KG1 (cell line): ENCODE data around the gene NDUFB1.

Source experiments
- DNase-seq: peaks from one replicate; lab custom pipeline; 2025; lab: John Stamatoyannopoulos, UW

NDUFB1 gene

DNA sequence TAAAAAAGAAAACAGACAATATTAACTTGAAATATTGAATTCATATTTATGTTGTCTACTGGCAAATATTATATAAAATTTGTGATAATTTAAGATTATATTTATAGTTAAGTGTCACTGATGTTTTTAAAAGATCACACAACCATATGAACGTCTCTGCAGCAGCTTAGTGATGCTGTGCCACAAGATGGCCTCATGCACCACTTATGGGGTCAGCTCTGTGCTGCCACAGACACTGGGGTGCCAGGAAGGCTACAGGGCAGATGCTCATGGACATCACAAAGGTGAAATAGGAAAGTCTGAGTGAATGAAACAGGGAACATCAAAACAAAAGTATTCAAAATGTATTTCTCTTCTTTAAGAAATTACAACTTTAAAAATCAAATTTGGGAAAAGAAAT, 28.2 kb downstream of the NDUFB1 start:
- no peak for DNase-seq

DNA sequence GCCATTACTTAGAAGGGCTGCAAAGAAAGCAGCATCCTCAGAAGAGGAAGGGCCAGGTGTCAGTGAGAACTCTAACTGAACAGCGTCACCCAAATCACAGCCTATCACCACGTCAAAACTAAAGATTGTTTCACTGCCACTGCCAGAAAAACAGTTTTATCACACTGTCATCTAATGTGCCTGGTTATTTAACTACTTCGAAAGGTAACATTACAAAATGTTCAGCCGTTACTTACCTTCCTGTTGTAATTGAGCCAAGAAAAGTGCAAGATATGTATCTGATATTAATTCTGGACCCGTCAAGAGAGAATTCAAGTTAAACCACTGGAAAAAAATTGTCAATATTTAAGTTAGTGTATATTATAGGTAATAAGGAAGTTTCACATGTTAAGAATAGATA, 33.0 kb downstream of the NDUFB1 start:
- DNase-seq: no peak

DNA sequence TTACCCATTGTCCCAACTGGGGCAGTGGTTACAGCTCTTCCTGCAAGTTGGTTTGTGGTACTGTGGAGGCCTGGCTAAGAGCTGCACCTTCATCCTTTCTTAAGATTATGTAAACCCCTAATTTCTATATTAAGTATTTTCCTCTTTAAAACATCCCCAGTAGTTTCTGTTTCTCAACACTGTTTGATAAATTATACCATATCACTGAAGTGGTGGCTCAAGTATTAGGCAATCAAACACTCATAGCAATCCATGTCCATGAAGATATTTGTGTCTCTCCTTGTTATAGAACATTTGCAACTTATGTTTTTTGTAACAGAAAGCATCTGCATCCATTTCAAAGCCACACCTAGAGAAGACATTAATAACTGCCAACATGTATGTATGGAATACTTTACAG, 47.0 kb downstream of the NDUFB1 start:
- DNase-seq: no peak
